Keratinocyte (primary cell): ENCODE data around the gene SGCG. TPM values are rescaled to one million over a fixed set of nuclear protein-coding genes. Genes with fewer than 3 reads are reported as not detected.

Source experiments
- DNase-seq: peaks from one replicate; pipeline ENCODE4 v3.0.0-alpha.2; 2011; ENCODE audit warnings: low read depth, missing footprints, low spot score
- FAIRE-seq: peaks from 2 replicates; lab custom pipeline; 2011; peaks lifted over from hg19 to GRCh38; lab: Jason Lieb, UNC
- H2AFZ ChIP-seq: 2 replicates; pipeline ENCODE4 v1.6.0; 2012; ENCODE audit warnings: low read length, control low read depth, inconsistent platforms; ENCODE audit not compliant: control insufficient read depth
- H3K27ac ChIP-seq: 2 replicates; pipeline ENCODE4 v1.5.1; 2011; ENCODE audit warnings: low read length; ENCODE audit not compliant: control insufficient read depth, insufficient read depth
- H3K27me3 ChIP-seq: 3 replicates; pipeline ENCODE4 v1.6.0; 2011; ENCODE audit warnings: low read length; ENCODE audit not compliant: control insufficient read depth, insufficient read depth; ENCODE audit errors: extremely low read depth
- H3K36me3 ChIP-seq, 2 experiments: 2 replicates in 1 of 2; 3 replicates in 1 of 2; pipeline ENCODE4 v1.5.1; 2011; ENCODE audit warnings: low read length in 2 of 2, mild to moderate bottlenecking in 1 of 2; ENCODE audit not compliant: control insufficient read depth in 2 of 2, insufficient read depth in 2 of 2; ENCODE audit errors: extremely low read depth in 1 of 2
- H3K4me1 ChIP-seq: 3 replicates; pipeline ENCODE4 v1.5.1; 2011; ENCODE audit warnings: low read length; ENCODE audit not compliant: control insufficient read depth, insufficient read depth; ENCODE audit errors: extremely low read depth
- H3K4me2 ChIP-seq: 3 replicates; pipeline ENCODE4 v1.6.0; 2011; ENCODE audit warnings: low read depth, low read length; ENCODE audit not compliant: control insufficient read depth, insufficient read depth; ENCODE audit errors: extremely low read depth
- H3K4me3 ChIP-seq, 3 experiments: fragments of 200-600 bp in 1 of 3; sonication (generic) in 1 of 3; 2 replicates in 2 of 3; 3 replicates in 1 of 3; pipeline ENCODE4 v1.5.1; 2011 to 2016; ENCODE audit warnings: low read length in 3 of 3, mild to moderate bottlenecking in 3 of 3, control low read depth in 2 of 3, inconsistent platforms in 1 of 3, low read depth in 1 of 3, mixed read lengths in 1 of 3, mixed run types in 1 of 3, moderate library complexity in 1 of 3; ENCODE audit not compliant: control insufficient read depth in 2 of 3, insufficient read depth in 2 of 3; ENCODE audit errors: extremely low read depth in 1 of 3
- H3K79me2 ChIP-seq: 2 replicates; pipeline ENCODE4 v1.6.0; 2012; ENCODE audit warnings: low read length; ENCODE audit not compliant: control insufficient read depth, insufficient read depth
- H3K9ac ChIP-seq: 3 replicates; pipeline ENCODE4 v1.6.0; 2011; ENCODE audit warnings: low read length; ENCODE audit not compliant: control insufficient read depth, insufficient read depth; ENCODE audit errors: extremely low read depth
- H3K9me1 ChIP-seq: 3 replicates; pipeline ENCODE4 v1.6.0; 2011; ENCODE audit warnings: low read length; ENCODE audit not compliant: control insufficient read depth, insufficient read depth; ENCODE audit errors: extremely low read depth
- H3K9me3 ChIP-seq: 2 replicates; pipeline ENCODE4 v1.5.1; 2012; ENCODE audit warnings: low read depth, low read length; ENCODE audit not compliant: control insufficient read depth
- H4K20me1 ChIP-seq: 3 replicates; pipeline ENCODE4 v1.6.0; 2011; ENCODE audit warnings: low read length; ENCODE audit not compliant: control insufficient read depth, insufficient read depth; ENCODE audit errors: extremely low read depth
- CTCF ChIP-seq, 3 experiments: IDR thresholded peaks in 1 of 3; conservative IDR thresholded peaks in 1 of 3; optimal IDR thresholded peaks in 1 of 3; 2 replicates in 2 of 3; 3 replicates in 1 of 3; pipeline versions ENCODE3 to v1.5.1; 2011; ENCODE audit warnings: low read length in 3 of 3, mild to moderate bottlenecking in 3 of 3, moderate library complexity in 2 of 3, control low read depth in 1 of 3, inconsistent platforms in 1 of 3; ENCODE audit not compliant: insufficient read depth in 2 of 3; ENCODE audit errors: extremely low read depth in 1 of 3
- EZH2 ChIP-seq: IDR thresholded peaks from one replicate; pipeline ENCODE4 v1.6.1; 2012; ENCODE audit warnings: inconsistent platforms, mild to moderate bottlenecking, low read length, moderate library complexity
- dilution Hi-C: fragments of 300-500 bp; cut with MboI; formaldehyde crosslinking; loops from one replicate; pipeline ENCODE4 v1.7.0; 2020; ENCODE audit warnings: low sequenced_read_pairs; ENCODE audit not compliant: extremely low pct_ligation_motif_present
- polyA plus RNA-seq, 5 experiments: library from polyadenylated mRNA; depleted of rRNA in 3 of 5; stranded (reverse) in 3 of 5; stranded (forward) in 1 of 5; unstranded in 1 of 5; fragments of >200 nt; gene quantifications; 1 replicate in 1 of 5; 2 replicates in 3 of 5; 3 replicates in 1 of 5; pipeline versions ENCODE4 v1.2.1 to v1.2.3, GENCODE V29; 2011 to 2012; ENCODE audit warnings: missing spikeins in 2 of 5, low read depth in 1 of 5, low replicate concordance in 1 of 5

Gene SGCG
- polyA plus RNA-seq, 1 donor (not counting 4 experiments of a cell fraction or from before 2014, with no cell fraction given) = not detected

GRCh38 chr13:23339225-23339624 is 158.4 kb downstream of the SGCG start:
- dilution Hi-C loops = no loop called here
- Histone ChIP-seq H3K9me1 (no peaks in the 10 kb centered on the region), H3K27me3 (no peaks in the 10 kb centered on the region), H4K20me1 (no peaks in the 10 kb centered on the region), H3K9me3 (peaks cover 2% of the 10 kb centered on the region), H3K9ac (no peak overlapping the region), H3K4me3 (no peak overlapping the region), H3K27ac (no peak overlapping the region), H3K4me2 (no peak overlapping the region), H2AFZ (no peak overlapping the region), H3K4me1 (no peaks in the 10 kb centered on the region), H3K36me3 (peaks cover 0 to 9% of the 10 kb centered on the region in 2 experiments), H3K79me2 (no peaks in the 10 kb centered on the region)
- TF ChIP-seq EZH2 (no peak), CTCF (optimal IDR thresholded peaks at IDR 0.05 in 1 of 3, IDR thresholded peaks at IDR 0.05 in 1 of 3, conservative IDR thresholded peaks at IDR 0.05 in 1 of 3; ENCODE audit: extremely low read depth in 1 of 3, insufficient read depth in 2 of 3, low read length in 3 of 3) (no peak)
- no peak for DNase-seq
- FAIRE-seq = no peak

- dilution Hi-C loops = no loop called here
- Histone ChIP-seq H3K9ac (no peak overlapping the region), H3K27me3 (no peaks in the 10 kb centered on the region), H3K4me3 (no peak overlapping the region), H3K36me3 (peaks cover 3 to 12% of the 10 kb centered on the region in 2 experiments), H3K9me1 (no peaks in the 10 kb centered on the region), H2AFZ (no peak overlapping the region), H3K9me3 (no peaks in the 10 kb centered on the region), H4K20me1 (no peaks in the 10 kb centered on the region), H3K4me1 (no peaks in the 10 kb centered on the region), H3K79me2 (peaks cover 16% of the 10 kb centered on the region), H3K27ac (no peak overlapping the region), H3K4me2 (no peak overlapping the region)
- DNase-seq = no peak
- FAIRE-seq = no peak
- no peak for TF ChIP-seq CTCF (optimal IDR thresholded peaks at IDR 0.05 in 1 of 3, IDR thresholded peaks at IDR 0.05 in 1 of 3, conservative IDR thresholded peaks at IDR 0.05 in 1 of 3; ENCODE audit: extremely low read depth in 1 of 3, insufficient read depth in 2 of 3, low read length in 3 of 3)
- TF ChIP-seq EZH2 = no peak
Measured at GRCh38 chr13:23344931-23345595, 164.3 kb downstream of the SGCG start.
